SK-N-SH (cell line): Measurements from ENCODE around the gene TPCN2. TPM values are rescaled to one million over a fixed set of nuclear protein-coding genes. Genes with fewer than 3 reads are reported as not detected.

Experiments used
- CTCF ChIA-PET: fragments of 300-600, 350-600 bp; formaldehyde crosslinking; extraction: SDS; loops from one replicate; lab custom pipeline; 2021; lab: Yijun Ruan, JAX
- POLR2A ChIA-PET: fragments of 350-600 bp; sonication (Branson Sonifier 250); formaldehyde crosslinking; extraction: SDS; loops from one replicate; lab custom pipeline; 2020; ENCODE audit warnings: antibody characterized with exemption, inconsistent platforms; lab: Yijun Ruan, JAX
- DNase-seq: peaks from one replicate; pipeline ENCODE4 v3.0.0; 2012
- H2AFZ ChIP-seq: fragments of 200-600 bp; sonication (generic); 2 replicates; pipeline ENCODE4 v1.8.1; 2016; ENCODE audit warnings: antibody characterized with exemption, mild to moderate bottlenecking, low read depth
- H3F3A ChIP-seq: fragments of 200-600 bp; sonication (generic); replicated peaks from 2 replicates; pipeline ENCODE3; 2016; ENCODE audit warnings: antibody characterized with exemption, mild to moderate bottlenecking; ENCODE audit not compliant: insufficient read depth
- H3K27ac ChIP-seq, 2 experiments: fragments of 200-500 bp in 1 of 2; fragments of 200-600 bp in 1 of 2; sonication (Bioruptor generic) in 1 of 2; sonication (generic), shearing (Covaris generic) in 1 of 2; 2 replicates each; pipeline versions ENCODE4 v1.5.1 to v1.6.1; 2014 to 2016; ENCODE audit warnings: low read depth in 2 of 2, inconsistent platforms in 1 of 2, low read length in 1 of 2, mild to moderate bottlenecking in 1 of 2, mixed read lengths in 1 of 2
- H3K27me3 ChIP-seq: fragments of 200-600 bp; sonication (generic), shearing (Covaris generic); 2 replicates; pipeline ENCODE4 v1.6.1; 2016; ENCODE audit warnings: mixed run types; ENCODE audit not compliant: insufficient read depth
- H3K36me3 ChIP-seq, 2 experiments: fragments of 200-500 bp in 1 of 2; fragments of 200-600 bp in 1 of 2; sonication (Bioruptor generic) in 1 of 2; sonication (generic) in 1 of 2; replicated peaks in 1 of 2; 2 replicates each; pipeline versions ENCODE3 to v1.5.1; 2014 to 2016; ENCODE audit warnings: low read length in 1 of 2, mild to moderate bottlenecking in 1 of 2; ENCODE audit not compliant: insufficient read depth in 2 of 2, control insufficient read depth in 1 of 2
- H3K4me1 ChIP-seq, 2 experiments: fragments of 200-500 bp in 1 of 2; fragments of 200-600 bp in 1 of 2; sonication (Bioruptor generic) in 1 of 2; sonication (generic), shearing (Covaris generic) in 1 of 2; 2 replicates each; pipeline versions ENCODE4 v1.5.1 to v1.6.1; 2014 to 2016; ENCODE audit warnings: low read depth in 1 of 2, low read length in 1 of 2, mixed run types in 1 of 2; ENCODE audit not compliant: insufficient read depth in 2 of 2, control insufficient read depth in 1 of 2
- H3K4me2 ChIP-seq: fragments of 200-600 bp; sonication (generic), shearing (Covaris generic); 2 replicates; pipeline ENCODE4 v1.6.1; 2017; ENCODE audit warnings: mixed run types
- H3K4me3 ChIP-seq, 2 experiments: fragments of 200-500 bp in 1 of 2; fragments of 200-600 bp in 1 of 2; sonication (Bioruptor generic) in 1 of 2; sonication (generic), shearing (Covaris generic) in 1 of 2; 2 replicates each; pipeline versions ENCODE4 v1.5.1 to v1.8.1; 2014 to 2016; ENCODE audit warnings: low read depth in 2 of 2, inconsistent platforms in 1 of 2, low read length in 1 of 2, mild to moderate bottlenecking in 1 of 2, mixed read lengths in 1 of 2, moderate library complexity in 1 of 2
- H3K79me2 ChIP-seq: fragments of 200-600 bp; sonication (generic); 2 replicates; pipeline ENCODE4 v1.8.1; 2017; ENCODE audit warnings: mild to moderate bottlenecking; ENCODE audit not compliant: insufficient read depth
- H3K9ac ChIP-seq: fragments of 200-600 bp; sonication (generic); 2 replicates; pipeline ENCODE4 v1.6.1; 2017; ENCODE audit warnings: mixed run types
- H3K9me2 ChIP-seq: fragments of 200-600 bp; sonication (generic); 2 replicates; pipeline ENCODE4 v1.6.1; 2017; ENCODE audit warnings: mixed run types
- H3K9me3 ChIP-seq: fragments of 200-600 bp; sonication (generic); 2 replicates; pipeline ENCODE4 v1.6.1; 2017; ENCODE audit warnings: mixed run types, mild to moderate bottlenecking, moderate library complexity
- H4K20me1 ChIP-seq: fragments of 200-600 bp; sonication (generic); 2 replicates; pipeline ENCODE4 v1.6.1; 2017; ENCODE audit warnings: mild to moderate bottlenecking, mixed run types; ENCODE audit not compliant: insufficient read depth
- CHD2 ChIP-seq: fragments of 150-350 bp; IDR thresholded peaks from 2 replicates; pipeline ENCODE4 v1.6.1; 2018; ENCODE audit warnings: low read length; ENCODE audit not compliant: partially characterized antibody
- ELF1 ChIP-seq: IDR thresholded peaks from 2 replicates; pipeline ENCODE4 v1.4.0; 2012
- EZH2phosphoT487 ChIP-seq: fragments of 200-600 bp; sonication (generic); IDR thresholded peaks from 2 replicates; pipeline ENCODE4 v1.6.1; 2017; ENCODE audit warnings: low read depth, mixed run types, mild to moderate bottlenecking, antibody characterized with exemption, moderate library complexity, borderline replicate concordance
- GATA2 ChIP-seq: sonication (generic); formaldehyde crosslinking; IDR thresholded peaks from 2 replicates; pipeline ENCODE4 v1.5.0; 2020; ENCODE audit warnings: mild to moderate bottlenecking, missing genetic modification reagents
- MXI1 ChIP-seq: IDR thresholded peaks from 2 replicates; pipeline ENCODE4 v1.6.1; 2012; ENCODE audit warnings: mild to moderate bottlenecking, low read depth, low read length, improper control_type of control experiment
- RAD21 ChIP-seq: IDR thresholded peaks from 2 replicates; pipeline ENCODE4 v1.6.1; 2012; ENCODE audit warnings: mild to moderate bottlenecking, low read length
- RXRA ChIP-seq: IDR thresholded peaks from 2 replicates; pipeline ENCODE4 v1.4.0; 2012; ENCODE audit warnings: low read depth, mild to moderate bottlenecking, borderline replicate concordance
- SMC3 ChIP-seq: IDR thresholded peaks from 2 replicates; pipeline ENCODE4 v1.6.1; 2012; ENCODE audit warnings: low read depth, low read length, improper control_type of control experiment
- TCF12 ChIP-seq: IDR thresholded peaks from 2 replicates; pipeline ENCODE4 v1.4.0; 2012
- YY1 ChIP-seq: IDR thresholded peaks from 2 replicates; pipeline ENCODE4 v1.4.0; 2012; ENCODE audit warnings: low read depth, mild to moderate bottlenecking
- WGBS: methylation state at CpG from one replicate; pipeline ENCODE4 v1.1.6; 2017; ENCODE audit warnings: low lambda C conversion rate; 5-methylcytosine and 5-hydroxymethylcytosine counted together
- polyA plus RNA-seq, 3 experiments: library from polyadenylated mRNA; depleted of rRNA; stranded (reverse); fragments of >200 nt; gene quantifications; 2 replicates each; pipeline ENCODE4 v1.2.3, GENCODE V29; 2012
- TF ChIP-seq, protein P1 (sequence below): IDR thresholded peaks from 2 replicates; pipeline ENCODE4 v1.4.0; 2012; ENCODE audit warnings: low read depth, borderline replicate concordance
- TF ChIP-seq, protein P2 (sequence below): fragments of 150-350 bp; IDR thresholded peaks from 2 replicates; pipeline ENCODE4 v1.6.1; 2016; ENCODE audit warnings: mild to moderate bottlenecking, low read depth, low read length
- TF ChIP-seq, protein P3 (sequence below): IDR thresholded peaks from 2 replicates; pipeline ENCODE4 v1.6.1; 2012; ENCODE audit warnings: mild to moderate bottlenecking, low read depth, low read length, moderate library complexity
- TF ChIP-seq, protein P4 (sequence below): IDR thresholded peaks from 2 replicates; pipeline ENCODE4; 2012
- TF ChIP-seq, protein P5 (sequence below): fragments of 150-350 bp; IDR thresholded peaks from 2 replicates; pipeline ENCODE4 v1.6.1; 2017; ENCODE audit warnings: antibody characterized with exemption, low read length, low read depth, borderline replicate concordance
- TF ChIP-seq, protein P6 (sequence below): IDR thresholded peaks from 2 replicates; pipeline ENCODE4 v1.4.0; 2012; ENCODE audit warnings: low read depth

TPCN2 gene
- polyA plus RNA-seq, 1 of the 3 experiments (the other 2 are of a cell fraction), result 8.7 TPM

DNA sequence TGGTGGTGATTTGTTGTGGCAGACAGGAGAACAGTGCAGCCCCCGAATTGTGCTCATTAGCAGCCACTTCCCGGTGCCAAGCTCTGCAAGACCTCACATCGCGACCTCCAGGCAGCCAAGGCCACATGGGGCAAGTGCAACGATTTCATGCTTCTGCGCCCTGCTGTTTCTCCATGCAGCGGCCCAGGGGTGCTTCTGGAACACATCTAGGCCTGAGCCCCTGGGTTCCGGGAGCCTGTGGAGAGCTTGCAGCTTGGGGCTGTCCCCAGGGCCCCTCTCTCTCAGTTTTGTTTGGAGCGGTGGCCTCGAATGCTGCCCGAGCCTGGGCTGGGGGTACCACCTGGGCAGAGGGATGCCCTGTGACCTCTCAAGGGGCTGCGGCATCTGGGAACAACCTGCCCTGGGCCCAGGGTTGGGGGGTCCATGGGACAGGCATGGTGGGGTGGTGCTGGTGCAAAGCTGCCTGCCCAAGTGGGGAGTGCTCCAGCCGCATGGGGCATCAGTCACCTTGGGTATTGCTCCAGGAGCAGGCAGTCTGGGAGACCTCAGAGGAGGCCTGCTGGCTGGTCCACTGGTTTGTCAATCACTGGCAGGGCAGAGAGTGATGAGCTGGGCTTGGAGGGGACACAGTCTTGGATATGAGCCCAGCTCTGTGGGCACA is 51.9 kb downstream of the TPCN2 start:
- no peaks in the 10 kb centered on the region for H3F3A ChIP-seq
- 75% methylated on average over 2 of the region's 13 CpGs for WGBS
- no peak for DNase-seq
- H3K4me3 ChIP-seq, result no peak overlapping the region
- H4K20me1 ChIP-seq, result no peaks in the 10 kb centered on the region
- H2AFZ ChIP-seq, result no peak overlapping the region
- H3K4me1 ChIP-seq, result peaks cover 10 to 20% of the 10 kb centered on the region in 2 experiments; a peak in 2 of 4 replicates
- CTCF ChIA-PET, result interaction anchor here (0.6 to 14.1 kb wide), 27 partner anchors 9 to 809 kb away, joined by 3 to 403 read pairs (median 4); partner anchors contain the start of genes CCND1, IGHMBP2, LTO1 and MRPL21
- no peaks in the 10 kb centered on the region for H3K9me2 ChIP-seq
- no peak for TF ChIP-seq RXRA
- no peak for TF ChIP-seq MXI1
- TF ChIP-seq, protein P1, sequence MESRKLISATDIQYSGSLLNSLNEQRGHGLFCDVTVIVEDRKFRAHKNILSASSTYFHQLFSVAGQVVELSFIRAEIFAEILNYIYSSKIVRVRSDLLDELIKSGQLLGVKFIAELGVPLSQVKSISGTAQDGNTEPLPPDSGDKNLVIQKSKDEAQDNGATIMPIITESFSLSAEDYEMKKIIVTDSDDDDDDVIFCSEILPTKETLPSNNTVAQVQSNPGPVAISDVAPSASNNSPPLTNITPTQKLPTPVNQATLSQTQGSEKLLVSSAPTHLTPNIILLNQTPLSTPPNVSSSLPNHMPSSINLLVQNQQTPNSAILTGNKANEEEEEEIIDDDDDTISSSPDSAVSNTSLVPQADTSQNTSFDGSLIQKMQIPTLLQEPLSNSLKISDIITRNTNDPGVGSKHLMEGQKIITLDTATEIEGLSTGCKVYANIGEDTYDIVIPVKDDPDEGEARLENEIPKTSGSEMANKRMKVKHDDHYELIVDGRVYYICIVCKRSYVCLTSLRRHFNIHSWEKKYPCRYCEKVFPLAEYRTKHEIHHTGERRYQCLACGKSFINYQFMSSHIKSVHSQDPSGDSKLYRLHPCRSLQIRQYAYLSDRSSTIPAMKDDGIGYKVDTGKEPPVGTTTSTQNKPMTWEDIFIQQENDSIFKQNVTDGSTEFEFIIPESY, result no peak
- TF ChIP-seq, protein P2, sequence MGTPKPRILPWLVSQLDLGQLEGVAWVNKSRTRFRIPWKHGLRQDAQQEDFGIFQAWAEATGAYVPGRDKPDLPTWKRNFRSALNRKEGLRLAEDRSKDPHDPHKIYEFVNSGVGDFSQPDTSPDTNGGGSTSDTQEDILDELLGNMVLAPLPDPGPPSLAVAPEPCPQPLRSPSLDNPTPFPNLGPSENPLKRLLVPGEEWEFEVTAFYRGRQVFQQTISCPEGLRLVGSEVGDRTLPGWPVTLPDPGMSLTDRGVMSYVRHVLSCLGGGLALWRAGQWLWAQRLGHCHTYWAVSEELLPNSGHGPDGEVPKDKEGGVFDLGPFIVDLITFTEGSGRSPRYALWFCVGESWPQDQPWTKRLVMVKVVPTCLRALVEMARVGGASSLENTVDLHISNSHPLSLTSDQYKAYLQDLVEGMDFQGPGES, result no peak
- TF ChIP-seq, protein P3, sequence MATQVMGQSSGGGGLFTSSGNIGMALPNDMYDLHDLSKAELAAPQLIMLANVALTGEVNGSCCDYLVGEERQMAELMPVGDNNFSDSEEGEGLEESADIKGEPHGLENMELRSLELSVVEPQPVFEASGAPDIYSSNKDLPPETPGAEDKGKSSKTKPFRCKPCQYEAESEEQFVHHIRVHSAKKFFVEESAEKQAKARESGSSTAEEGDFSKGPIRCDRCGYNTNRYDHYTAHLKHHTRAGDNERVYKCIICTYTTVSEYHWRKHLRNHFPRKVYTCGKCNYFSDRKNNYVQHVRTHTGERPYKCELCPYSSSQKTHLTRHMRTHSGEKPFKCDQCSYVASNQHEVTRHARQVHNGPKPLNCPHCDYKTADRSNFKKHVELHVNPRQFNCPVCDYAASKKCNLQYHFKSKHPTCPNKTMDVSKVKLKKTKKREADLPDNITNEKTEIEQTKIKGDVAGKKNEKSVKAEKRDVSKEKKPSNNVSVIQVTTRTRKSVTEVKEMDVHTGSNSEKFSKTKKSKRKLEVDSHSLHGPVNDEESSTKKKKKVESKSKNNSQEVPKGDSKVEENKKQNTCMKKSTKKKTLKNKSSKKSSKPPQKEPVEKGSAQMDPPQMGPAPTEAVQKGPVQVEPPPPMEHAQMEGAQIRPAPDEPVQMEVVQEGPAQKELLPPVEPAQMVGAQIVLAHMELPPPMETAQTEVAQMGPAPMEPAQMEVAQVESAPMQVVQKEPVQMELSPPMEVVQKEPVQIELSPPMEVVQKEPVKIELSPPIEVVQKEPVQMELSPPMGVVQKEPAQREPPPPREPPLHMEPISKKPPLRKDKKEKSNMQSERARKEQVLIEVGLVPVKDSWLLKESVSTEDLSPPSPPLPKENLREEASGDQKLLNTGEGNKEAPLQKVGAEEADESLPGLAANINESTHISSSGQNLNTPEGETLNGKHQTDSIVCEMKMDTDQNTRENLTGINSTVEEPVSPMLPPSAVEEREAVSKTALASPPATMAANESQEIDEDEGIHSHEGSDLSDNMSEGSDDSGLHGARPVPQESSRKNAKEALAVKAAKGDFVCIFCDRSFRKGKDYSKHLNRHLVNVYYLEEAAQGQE, result no peak
- no peak for TF ChIP-seq ELF1
- TF ChIP-seq, protein P4, sequence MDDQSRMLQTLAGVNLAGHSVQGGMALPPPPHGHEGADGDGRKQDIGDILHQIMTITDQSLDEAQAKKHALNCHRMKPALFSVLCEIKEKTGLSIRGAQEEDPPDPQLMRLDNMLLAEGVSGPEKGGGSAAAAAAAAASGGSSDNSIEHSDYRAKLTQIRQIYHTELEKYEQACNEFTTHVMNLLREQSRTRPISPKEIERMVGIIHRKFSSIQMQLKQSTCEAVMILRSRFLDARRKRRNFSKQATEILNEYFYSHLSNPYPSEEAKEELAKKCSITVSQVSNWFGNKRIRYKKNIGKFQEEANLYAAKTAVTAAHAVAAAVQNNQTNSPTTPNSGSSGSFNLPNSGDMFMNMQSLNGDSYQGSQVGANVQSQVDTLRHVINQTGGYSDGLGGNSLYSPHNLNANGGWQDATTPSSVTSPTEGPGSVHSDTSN, result no peak
- TF ChIP-seq CHD2, result no peak
- no peak for TF ChIP-seq YY1
- TF ChIP-seq, protein P5, sequence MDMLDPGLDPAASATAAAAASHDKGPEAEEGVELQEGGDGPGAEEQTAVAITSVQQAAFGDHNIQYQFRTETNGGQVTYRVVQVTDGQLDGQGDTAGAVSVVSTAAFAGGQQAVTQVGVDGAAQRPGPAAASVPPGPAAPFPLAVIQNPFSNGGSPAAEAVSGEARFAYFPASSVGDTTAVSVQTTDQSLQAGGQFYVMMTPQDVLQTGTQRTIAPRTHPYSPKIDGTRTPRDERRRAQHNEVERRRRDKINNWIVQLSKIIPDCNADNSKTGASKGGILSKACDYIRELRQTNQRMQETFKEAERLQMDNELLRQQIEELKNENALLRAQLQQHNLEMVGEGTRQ, result no peak
- no peak for TF ChIP-seq TCF12
- TF ChIP-seq RAD21, result no peak
- TF ChIP-seq, protein P6, sequence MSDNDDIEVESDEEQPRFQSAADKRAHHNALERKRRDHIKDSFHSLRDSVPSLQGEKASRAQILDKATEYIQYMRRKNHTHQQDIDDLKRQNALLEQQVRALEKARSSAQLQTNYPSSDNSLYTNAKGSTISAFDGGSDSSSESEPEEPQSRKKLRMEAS, result no peak
- no peak for TF ChIP-seq GATA2 (CRISPR knock-in tag)
- no peak for TF ChIP-seq EZH2phosphoT487
- TF ChIP-seq SMC3, result no peak
- H3K4me2 ChIP-seq, result no peak overlapping the region
- H3K9me3 ChIP-seq, result no peaks in the 10 kb centered on the region
- H3K79me2 ChIP-seq, result no peaks in the 10 kb centered on the region
- POLR2A ChIA-PET, result interaction anchor here (0.9 to 2.3 kb wide), 3 partner anchors 543 to 570 kb away, joined by 3 to 18 read pairs (median 4); no protein-coding TSS in a partner anchor
- H3K27ac ChIP-seq, result no peak overlapping the region
- no peaks in the 10 kb centered on the region for H3K27me3 ChIP-seq
- no peak overlapping the region for H3K9ac ChIP-seq
- no peaks in the 10 kb centered on the region for H3K36me3 ChIP-seq
